Neural cell (in vitro differentiated cells): ENCODE data around the gene APOC3. TPM values are rescaled to one million over a fixed set of nuclear protein-coding genes. Genes with fewer than 3 reads are reported as not detected.
"Not testable (repeated sequence)": the region's sequence is repeated elsewhere in the genome, so short reads cannot be mapped to it uniquely, and the experiment has no call there.

Experiments used
- H2AFZ ChIP-seq: fragments of 200-600, 300-800 bp; sonication (generic), shearing (Covaris generic); 2 replicates; pipeline ENCODE4 v1.6.0; 2014; ENCODE audit warnings: low read depth, mild to moderate bottlenecking, antibody characterized with exemption, low read length, moderate library complexity
- H3F3A ChIP-seq: fragments of 200-600 bp; shearing (Covaris generic); 2 replicates; pipeline ENCODE4 v1.6.1; 2016; ENCODE audit warnings: mild to moderate bottlenecking, moderate library complexity, mixed read lengths, antibody characterized with exemption, low read length; ENCODE audit not compliant: insufficient read depth, poor library complexity, severe bottlenecking
- H3K27ac ChIP-seq: fragments of 200-600, 300-800 bp; sonication (generic), shearing (Covaris generic); 2 replicates; pipeline ENCODE4 v1.5.1; 2014; ENCODE audit warnings: mild to moderate bottlenecking, low read length, moderate library complexity
- H3K27me3 ChIP-seq: fragments of 300-800, 200-600 bp; sonication (generic), shearing (Covaris generic); 2 replicates; pipeline ENCODE4 v1.6.0; 2014; ENCODE audit warnings: mild to moderate bottlenecking, low read depth, low read length, moderate library complexity; ENCODE audit not compliant: insufficient read depth
- H3K36me3 ChIP-seq: fragments of 300-800, 200-600 bp; sonication (generic), shearing (Covaris generic); 2 replicates; pipeline ENCODE4 v1.5.1; 2014; ENCODE audit warnings: mild to moderate bottlenecking, antibody characterized with exemption, low read length, moderate library complexity; ENCODE audit not compliant: insufficient read depth
- H3K4me2 ChIP-seq: fragments of 300-800, 200-600 bp; sonication (generic), shearing (Covaris generic); 2 replicates; pipeline ENCODE4 v1.6.0; 2014; ENCODE audit warnings: mild to moderate bottlenecking, low read length
- H3K4me3 ChIP-seq: fragments of 300-800, 200-600 bp; sonication (generic), shearing (Covaris generic); 2 replicates; pipeline ENCODE4 v1.5.1; 2014; ENCODE audit warnings: mild to moderate bottlenecking, low read length, moderate library complexity
- H3K79me2 ChIP-seq: fragments of 200-600 bp; shearing (Covaris generic); replicated peaks from 2 replicates; pipeline ENCODE4 v1.6.0; 2014; ENCODE audit warnings: mild to moderate bottlenecking, low read length, moderate library complexity; ENCODE audit not compliant: insufficient read depth
- H3K9ac ChIP-seq: fragments of 300-800, 200-600 bp; sonication (generic), shearing (Covaris generic); 2 replicates; pipeline ENCODE4 v1.6.1; 2016; ENCODE audit warnings: mild to moderate bottlenecking, low read length, mixed read lengths
- H3K9me2 ChIP-seq: fragments of 200-600 bp; shearing (Covaris generic); 2 replicates; pipeline ENCODE4 v1.6.1; 2016; ENCODE audit warnings: mild to moderate bottlenecking, low read length, mixed read lengths; ENCODE audit not compliant: insufficient read depth
- H3K9me3 ChIP-seq: fragments of 200-600, 300-800 bp; sonication (generic), shearing (Covaris generic); 2 replicates; pipeline ENCODE4 v1.6.1; 2016; ENCODE audit warnings: mild to moderate bottlenecking, mixed run types, low read length, moderate library complexity, mixed read lengths
- H4K20me1 ChIP-seq: fragments of 200-600 bp; shearing (Covaris generic); 2 replicates; pipeline ENCODE4 v1.6.1; 2016; ENCODE audit warnings: mild to moderate bottlenecking, mixed run types; ENCODE audit not compliant: insufficient read depth
- EP300 ChIP-seq: fragments of 450-650 bp; conservative IDR thresholded peaks from 2 replicates; pipeline ENCODE4 v1.6.1; 2014; ENCODE audit warnings: antibody characterized with exemption, mild to moderate bottlenecking, moderate library complexity; ENCODE audit not compliant: poor library complexity, severe bottlenecking
- EZH2 ChIP-seq: fragments of 200-600, 300-800 bp; shearing (Covaris generic), sonication (generic); IDR thresholded peaks from 2 replicates; pipeline ENCODE4 v1.6.1; 2014; ENCODE audit warnings: antibody characterized with exemption, low read length, borderline replicate concordance, mild to moderate bottlenecking; ENCODE audit not compliant: insufficient read depth, poor library complexity, severe bottlenecking
- MXI1 ChIP-seq: fragments of 450-650 bp; conservative IDR thresholded peaks from 2 replicates; pipeline ENCODE4 v1.6.1; 2014; ENCODE audit warnings: antibody characterized with exemption, mild to moderate bottlenecking; ENCODE audit not compliant: poor library complexity, severe bottlenecking
- POLR2AphosphoS5 ChIP-seq: IDR thresholded peaks from 2 replicates; pipeline ENCODE4 v1.6.1; 2012
- RAD21 ChIP-seq: fragments of 450-650 bp; conservative IDR thresholded peaks from 2 replicates; pipeline ENCODE4 v1.6.1; 2014; ENCODE audit warnings: antibody characterized with exemption, mild to moderate bottlenecking, moderate library complexity
- SMC3 ChIP-seq: fragments of 450-650 bp; conservative IDR thresholded peaks from 2 replicates; pipeline ENCODE4 v1.6.1; 2014; ENCODE audit warnings: antibody characterized with exemption, mild to moderate bottlenecking, moderate library complexity; ENCODE audit not compliant: poor library complexity
- TAF1 ChIP-seq: IDR thresholded peaks from 2 replicates; pipeline ENCODE4 v1.6.1; 2012; ENCODE audit warnings: low read depth
- polyA plus RNA-seq: library from polyadenylated mRNA; depleted of rRNA; stranded (reverse); fragments of >200 nt; gene quantifications from 2 replicates; pipeline ENCODE4 v1.2.3, GENCODE V29; 2014
- TF ChIP-seq, protein P1 (sequence below): IDR thresholded peaks from 2 replicates; pipeline ENCODE4 v1.6.1; 2012; ENCODE audit warnings: borderline replicate concordance
- TF ChIP-seq, protein P2 (sequence below): fragments of 450-650 bp; IDR thresholded peaks from 2 replicates; pipeline ENCODE4 v1.5.1; 2014; ENCODE audit warnings: antibody characterized with exemption, mild to moderate bottlenecking, moderate library complexity; ENCODE audit not compliant: poor library complexity, severe bottlenecking

The APOC3 gene
- polyA plus RNA-seq, 1 donor from 2014 or later: not detected

DNA sequence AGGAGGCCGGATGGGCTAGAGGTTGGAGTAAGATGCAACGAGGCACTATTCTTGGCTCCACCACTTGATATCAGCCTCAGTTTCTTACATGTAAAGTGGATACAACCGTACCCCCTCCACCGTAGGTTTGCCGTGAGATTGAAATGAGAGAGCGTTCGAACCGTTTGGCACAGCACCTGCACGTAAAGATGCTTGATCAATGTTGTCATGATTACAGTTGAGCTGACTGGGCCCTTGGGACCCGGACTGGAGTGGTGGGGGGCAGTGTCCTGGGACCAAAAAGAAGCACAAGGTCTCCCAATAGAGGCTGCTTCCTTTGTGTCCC lies 3.7 kb downstream of the APOC3 start:
- Histone ChIP-seq H3F3A (no peaks in the 10 kb centered on the region), H2AFZ (no peak overlapping the region), H3K9me2 (no peaks in the 10 kb centered on the region), H3K9ac (no peak overlapping the region), H3K27ac (no peak overlapping the region), H3K9me3 (no peaks in the 10 kb centered on the region), H3K79me2 (no peaks in the 10 kb centered on the region), H3K4me2 (no peak overlapping the region), H3K36me3 (no peaks in the 10 kb centered on the region), H4K20me1 (no peaks in the 10 kb centered on the region), H3K4me3 (no peak overlapping the region), H3K27me3 (no peaks in the 10 kb centered on the region)
- TF ChIP-seq POLR2AphosphoS5 (no peak), TAF1 (no peak), EZH2 (no peak), MXI1 (no peak), EP300 (no peak), SMC3 (no peak), RAD21 (no peak)
- TF ChIP-seq, protein P1, sequence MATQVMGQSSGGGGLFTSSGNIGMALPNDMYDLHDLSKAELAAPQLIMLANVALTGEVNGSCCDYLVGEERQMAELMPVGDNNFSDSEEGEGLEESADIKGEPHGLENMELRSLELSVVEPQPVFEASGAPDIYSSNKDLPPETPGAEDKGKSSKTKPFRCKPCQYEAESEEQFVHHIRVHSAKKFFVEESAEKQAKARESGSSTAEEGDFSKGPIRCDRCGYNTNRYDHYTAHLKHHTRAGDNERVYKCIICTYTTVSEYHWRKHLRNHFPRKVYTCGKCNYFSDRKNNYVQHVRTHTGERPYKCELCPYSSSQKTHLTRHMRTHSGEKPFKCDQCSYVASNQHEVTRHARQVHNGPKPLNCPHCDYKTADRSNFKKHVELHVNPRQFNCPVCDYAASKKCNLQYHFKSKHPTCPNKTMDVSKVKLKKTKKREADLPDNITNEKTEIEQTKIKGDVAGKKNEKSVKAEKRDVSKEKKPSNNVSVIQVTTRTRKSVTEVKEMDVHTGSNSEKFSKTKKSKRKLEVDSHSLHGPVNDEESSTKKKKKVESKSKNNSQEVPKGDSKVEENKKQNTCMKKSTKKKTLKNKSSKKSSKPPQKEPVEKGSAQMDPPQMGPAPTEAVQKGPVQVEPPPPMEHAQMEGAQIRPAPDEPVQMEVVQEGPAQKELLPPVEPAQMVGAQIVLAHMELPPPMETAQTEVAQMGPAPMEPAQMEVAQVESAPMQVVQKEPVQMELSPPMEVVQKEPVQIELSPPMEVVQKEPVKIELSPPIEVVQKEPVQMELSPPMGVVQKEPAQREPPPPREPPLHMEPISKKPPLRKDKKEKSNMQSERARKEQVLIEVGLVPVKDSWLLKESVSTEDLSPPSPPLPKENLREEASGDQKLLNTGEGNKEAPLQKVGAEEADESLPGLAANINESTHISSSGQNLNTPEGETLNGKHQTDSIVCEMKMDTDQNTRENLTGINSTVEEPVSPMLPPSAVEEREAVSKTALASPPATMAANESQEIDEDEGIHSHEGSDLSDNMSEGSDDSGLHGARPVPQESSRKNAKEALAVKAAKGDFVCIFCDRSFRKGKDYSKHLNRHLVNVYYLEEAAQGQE: no peak
- TF ChIP-seq, protein P2, sequence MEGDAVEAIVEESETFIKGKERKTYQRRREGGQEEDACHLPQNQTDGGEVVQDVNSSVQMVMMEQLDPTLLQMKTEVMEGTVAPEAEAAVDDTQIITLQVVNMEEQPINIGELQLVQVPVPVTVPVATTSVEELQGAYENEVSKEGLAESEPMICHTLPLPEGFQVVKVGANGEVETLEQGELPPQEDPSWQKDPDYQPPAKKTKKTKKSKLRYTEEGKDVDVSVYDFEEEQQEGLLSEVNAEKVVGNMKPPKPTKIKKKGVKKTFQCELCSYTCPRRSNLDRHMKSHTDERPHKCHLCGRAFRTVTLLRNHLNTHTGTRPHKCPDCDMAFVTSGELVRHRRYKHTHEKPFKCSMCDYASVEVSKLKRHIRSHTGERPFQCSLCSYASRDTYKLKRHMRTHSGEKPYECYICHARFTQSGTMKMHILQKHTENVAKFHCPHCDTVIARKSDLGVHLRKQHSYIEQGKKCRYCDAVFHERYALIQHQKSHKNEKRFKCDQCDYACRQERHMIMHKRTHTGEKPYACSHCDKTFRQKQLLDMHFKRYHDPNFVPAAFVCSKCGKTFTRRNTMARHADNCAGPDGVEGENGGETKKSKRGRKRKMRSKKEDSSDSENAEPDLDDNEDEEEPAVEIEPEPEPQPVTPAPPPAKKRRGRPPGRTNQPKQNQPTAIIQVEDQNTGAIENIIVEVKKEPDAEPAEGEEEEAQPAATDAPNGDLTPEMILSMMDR: no peak

DNA sequence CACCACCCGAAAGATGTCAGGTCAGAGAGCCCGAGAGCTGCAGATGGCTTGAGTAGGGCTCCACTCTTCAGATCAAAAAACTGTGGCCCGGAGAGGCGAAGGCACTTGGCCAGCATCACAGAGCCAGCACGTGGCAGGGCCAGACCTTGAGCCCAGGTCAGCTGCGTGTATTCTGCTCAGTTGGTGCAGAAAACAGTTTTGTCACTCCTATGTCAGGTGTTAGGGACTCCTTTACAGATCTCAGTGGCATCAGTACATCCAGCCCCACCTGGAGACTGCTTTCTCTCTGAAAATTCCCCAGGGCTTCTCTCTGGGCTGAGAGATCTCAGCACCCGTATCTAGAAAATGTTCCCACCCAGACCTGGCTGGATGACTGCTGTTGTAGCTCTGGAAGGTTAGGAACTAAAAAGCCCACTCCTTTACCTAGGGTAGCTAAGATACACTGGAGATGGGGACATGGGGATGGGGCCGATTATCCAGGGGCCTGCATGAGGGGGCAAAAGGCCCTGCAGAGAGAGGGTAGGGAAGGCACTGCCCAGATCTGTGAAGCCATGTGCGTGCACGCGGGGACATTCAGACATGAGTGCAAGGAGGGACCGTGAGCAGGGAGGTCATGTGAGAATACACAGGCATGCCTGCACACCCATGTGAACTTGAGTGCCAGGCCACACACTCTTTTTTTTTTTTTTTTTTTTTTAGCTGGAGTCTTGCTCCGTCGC lies 4.3 kb downstream of the APOC3 start:
- H3K9me2 ChIP-seq: no peaks in the 10 kb centered on the region
- H3K9me3 ChIP-seq: no peaks in the 10 kb centered on the region
- no peaks in the 10 kb centered on the region for H3F3A ChIP-seq
- H3K36me3 ChIP-seq: no peaks in the 10 kb centered on the region
- no peak overlapping the region for H3K27ac ChIP-seq
- no peaks in the 10 kb centered on the region for H3K79me2 ChIP-seq
- no peak overlapping the region for H2AFZ ChIP-seq
- TF ChIP-seq, protein P1: no peak
- TF ChIP-seq, protein P2: no peak
- TF ChIP-seq EZH2 (no peak), EP300 (no peak), TAF1 (no peak), SMC3 (no peak), MXI1 (no peak), POLR2AphosphoS5 (no peak), RAD21 (no peak)
- H3K4me2 ChIP-seq: no peak overlapping the region
- no peak overlapping the region for H3K4me3 ChIP-seq
- no peaks in the 10 kb centered on the region for H3K27me3 ChIP-seq
- H4K20me1 ChIP-seq: no peaks in the 10 kb centered on the region
- H3K9ac ChIP-seq: no peak overlapping the region

GRCh38 chr11:116834535-116835041 lies 4.9 kb downstream of the APOC3 start:
- not testable (repeated sequence) for H4K20me1 ChIP-seq, H3K27me3 ChIP-seq, H3K4me2 ChIP-seq, H3K27ac ChIP-seq, H3F3A ChIP-seq, H3K9me2 ChIP-seq, H3K79me2 ChIP-seq, H3K36me3 ChIP-seq, H2AFZ ChIP-seq, H3K9ac ChIP-seq, H3K9me3 ChIP-seq, H3K4me3 ChIP-seq
